ENCODE data around the gene RYR3. TPM values are rescaled to one million over a fixed set of nuclear protein-coding genes. Genes with fewer than 3 reads are reported as not detected.

Gene RYR3
- total and polyA plus RNA-seq, 5 experiments from 2014 or later: 0.17 to 0.22 TPM; not detected in 3

GRCh38 chr15:33296856-33297255, 13.9 kb upstream of the RYR3 start:
- Mint-ChIP-seq H3K27ac (no peak overlapping the region), H3K4me1 (no peaks in the 10 kb centered on the region), H3K9me3 (no peaks in the 10 kb centered on the region), H3K4me3 (no peak overlapping the region), H3K27me3 (peaks cover 7 to 31% (median 10%) of the 10 kb centered on the region in 5 donors), H3K36me3 (no peaks in the 10 kb centered on the region)
- ATAC-seq (no peak), DNase-seq (no peak)
- POLR2A ChIA-PET: no interaction called here

GRCh38 chr15:33298631-33299030, 12.1 kb upstream of the RYR3 start:
- Mint-ChIP-seq H3K36me3 (no peaks in the 10 kb centered on the region), H3K9me3 (peaks cover 0 to 3% (median 0%) of the 10 kb centered on the region in 9 donors)
- POLR2A ChIA-PET: no interaction called here

GRCh38 chr15:33304924-33305323, 5.8 kb upstream of the RYR3 start:
- ATAC-seq (no peak), DNase-seq (no peak)
- Mint-ChIP-seq H3K4me3 (no peak overlapping the region), H3K27ac (no peak overlapping the region), H3K36me3 (no peaks in the 10 kb centered on the region), H3K27me3 (peaks cover 19 to 34% (median 28%) of the 10 kb centered on the region in 5 donors), H3K9me3 (peaks cover 0 to 3% (median 0%) of the 10 kb centered on the region in 9 donors), H3K4me1 (peaks cover 0 to 4% (median under 1%) of the 10 kb centered on the region in 4 donors)
- POLR2A ChIA-PET: no interaction called here

More at GRCh38 chr15:33298631-33299030, 12.1 kb upstream of the RYR3 start:
- Mint-ChIP-seq H3K4me3 (no peak overlapping the region), H3K27me3 (peaks cover 5 to 31% (median 15%) of the 10 kb centered on the region in 5 donors), H3K27ac (no peak overlapping the region), H3K4me1 (no peaks in the 10 kb centered on the region)
- DNase-seq: no peak
- no peak for ATAC-seq

- H3K4me1 Mint-ChIP-seq: peaks cover 0 to 14% (median 4%) of the 10 kb centered on the region in 4 donors
- H3K4me3 Mint-ChIP-seq: peak overlapping the region in 3 of 10 donors; percentile 5 to 39 (median 12)
- POLR2A ChIA-PET: no interaction called here
- DNase-seq (no peak), ATAC-seq (no peak)
- no peak overlapping the region for H3K27ac Mint-ChIP-seq
- peaks cover 1 to 4% (median 4%) of the 10 kb centered on the region in 3 donors for H3K36me3 Mint-ChIP-seq
- peaks cover 0 to 3% (median 0%) of the 10 kb centered on the region in 9 donors for H3K9me3 Mint-ChIP-seq
- peaks cover 28 to 54% (median 38%) of the 10 kb centered on the region in 5 donors for H3K27me3 Mint-ChIP-seq
Observed at GRCh38 chr15:33309602-33310276, 1.0 kb upstream of the RYR3 start.

GRCh38 chr15:33311312-33311971, 675 bp downstream of the RYR3 start:
- Mint-ChIP-seq H3K27me3 (peaks cover 28 to 62% (median 41%) of the 10 kb centered on the region in 5 donors), H3K36me3 (peaks cover 1 to 4% (median 4%) of the 10 kb centered on the region in 3 donors), H3K4me1 (peaks cover 0 to 14% (median 4%) of the 10 kb centered on the region in 4 donors), H3K27ac (no peak overlapping the region), H3K4me3 (peak overlapping the region in 2 of 10 donors; percentile 12 to 15), H3K9me3 (peaks cover 0 to 3% (median 0%) of the 10 kb centered on the region in 9 donors)
- POLR2A ChIA-PET: no interaction called here
- DNase-seq (no peak), ATAC-seq (no peak)

GRCh38 chr15:33313491-33313890, 2.7 kb downstream of the RYR3 start:
- Mint-ChIP-seq H3K36me3 (peaks cover 1 to 4% (median 4%) of the 10 kb centered on the region in 3 donors), H3K27ac (no peak overlapping the region), H3K9me3 (peaks cover 0 to 3% (median 0%) of the 10 kb centered on the region in 9 donors), H3K4me3 (no peak overlapping the region), H3K27me3 (peaks cover 23 to 76% (median 44%) of the 10 kb centered on the region in 5 donors), H3K4me1 (peaks cover 2 to 14% (median 4%) of the 10 kb centered on the region in 4 donors)
- DNase-seq: no peak
- no peak for ATAC-seq
- POLR2A ChIA-PET: no interaction called here

- peaks cover 1 to 4% (median 4%) of the 10 kb centered on the region in 3 donors for H3K36me3 Mint-ChIP-seq
- ATAC-seq (no peak), DNase-seq (no peak)
- POLR2A ChIA-PET: interaction anchor here (0.7 kb wide), 1 partner anchor 16 kb away, joined by 3 read pairs; no protein-coding TSS in a partner anchor
- H3K27me3 Mint-ChIP-seq: peaks cover 20 to 71% (median 41%) of the 10 kb centered on the region in 5 donors
- H3K27ac Mint-ChIP-seq: no peak overlapping the region
- H3K9me3 Mint-ChIP-seq: peaks cover 0 to 3% (median 0%) of the 10 kb centered on the region in 9 donors
- H3K4me1 Mint-ChIP-seq: peaks cover 2 to 14% (median 4%) of the 10 kb centered on the region in 4 donors
- no peak overlapping the region for H3K4me3 Mint-ChIP-seq
Observed at GRCh38 chr15:33314069-33314468, 3.3 kb downstream of the RYR3 start.

GRCh38 chr15:33315044-33315443, 4.3 kb downstream of the RYR3 start:
- no peak overlapping the region for H3K27ac Mint-ChIP-seq
- H3K9me3 Mint-ChIP-seq: peaks cover 0 to 3% (median 0%) of the 10 kb centered on the region in 9 donors
- POLR2A ChIA-PET: no interaction called here
- no peak for DNase-seq
- peaks cover 1 to 4% (median 4%) of the 10 kb centered on the region in 3 donors for H3K36me3 Mint-ChIP-seq
- H3K4me1 Mint-ChIP-seq: peaks cover 1 to 10% (median 4%) of the 10 kb centered on the region in 4 donors
- no peak overlapping the region for H3K4me3 Mint-ChIP-seq
- H3K27me3 Mint-ChIP-seq: peaks cover 17 to 61% (median 34%) of the 10 kb centered on the region in 5 donors
- no peak for ATAC-seq

GRCh38 chr15:33317896-33318295, 7.1 kb downstream of the RYR3 start:
- H3K4me1 Mint-ChIP-seq: peaks cover 0 to 4% (median under 1%) of the 10 kb centered on the region in 4 donors
- no peak overlapping the region for H3K4me3 Mint-ChIP-seq
- no peak overlapping the region for H3K27ac Mint-ChIP-seq
- no peaks in the 10 kb centered on the region for H3K9me3 Mint-ChIP-seq
- no peaks in the 10 kb centered on the region for H3K36me3 Mint-ChIP-seq
- POLR2A ChIA-PET: no interaction called here
- peaks cover 6 to 41% (median 23%) of the 10 kb centered on the region in 5 donors for H3K27me3 Mint-ChIP-seq
- no peak for DNase-seq
- ATAC-seq: no peak

GRCh38 chr15:33320017-33320416, 9.2 kb downstream of the RYR3 start:
- Mint-ChIP-seq H3K9me3 (no peaks in the 10 kb centered on the region), H3K27me3 (peaks cover 0 to 30% (median 15%) of the 10 kb centered on the region in 5 donors), H3K36me3 (no peaks in the 10 kb centered on the region), H3K27ac (no peak overlapping the region), H3K4me3 (no peak overlapping the region), H3K4me1 (peaks cover 0 to 24% (median 11%) of the 10 kb centered on the region in 4 donors)
- DNase-seq (no peak), ATAC-seq (no peak)
- POLR2A ChIA-PET: no interaction called here

GRCh38 chr15:33322091-33322490, 11.3 kb downstream of the RYR3 start:
- H3K9me3 Mint-ChIP-seq: no peaks in the 10 kb centered on the region
- ATAC-seq (no peak), DNase-seq (no peak)
- peaks cover 0 to 33% (median 12%) of the 10 kb centered on the region in 5 donors for H3K27me3 Mint-ChIP-seq
- POLR2A ChIA-PET: no interaction called here
- H3K4me3 Mint-ChIP-seq: no peak overlapping the region
- no peaks in the 10 kb centered on the region for H3K36me3 Mint-ChIP-seq
- H3K4me1 Mint-ChIP-seq: peaks cover 0 to 30% (median 12%) of the 10 kb centered on the region in 4 donors
- H3K27ac Mint-ChIP-seq: no peak overlapping the region

- POLR2A ChIA-PET: no interaction called here
Observed at GRCh38 chr15:33324609-33325008, 13.8 kb downstream of the RYR3 start.

GRCh38 chr15:33326908-33327307, 16.1 kb downstream of the RYR3 start:
- Mint-ChIP-seq H3K36me3 (no peaks in the 10 kb centered on the region), H3K27ac (no peak overlapping the region), H3K4me3 (no peak overlapping the region), H3K27me3 (peaks cover 19 to 43% (median 24%) of the 10 kb centered on the region in 5 donors), H3K9me3 (no peaks in the 10 kb centered on the region), H3K4me1 (peaks cover 0 to 30% (median 12%) of the 10 kb centered on the region in 4 donors)
- DNase-seq (no peak), ATAC-seq (no peak)
- POLR2A ChIA-PET: no interaction called here

More at GRCh38 chr15:33324609-33325008, 13.8 kb downstream of the RYR3 start:
- DNase-seq (no peak), ATAC-seq (no peak)
- Mint-ChIP-seq H3K27me3 (peaks cover 10 to 35% (median 17%) of the 10 kb centered on the region in 5 donors), H3K4me3 (no peak overlapping the region), H3K9me3 (no peaks in the 10 kb centered on the region), H3K4me1 (peaks cover 0 to 30% (median 12%) of the 10 kb centered on the region in 4 donors), H3K27ac (peak overlapping the region in 1 of 10 donors; percentile 22), H3K36me3 (no peaks in the 10 kb centered on the region)
